Astrocyte of the spinal cord (primary cell): Measurements from ENCODE around the gene TRIM31.
A peak's percentile ranks its signal among the peaks of the same experiment; 100 is the strongest.

ENCODE experiments used
- DNase-seq: peaks from one replicate; pipeline ENCODE4 v3.0.0; 2011; ENCODE audit warnings: low read depth, low spot score
- H3K4me3 ChIP-seq: 2 replicates; pipeline ENCODE4 v1.5.1; 2011; ENCODE audit warnings: low read depth, mild to moderate bottlenecking, low read length, moderate library complexity
- in situ Hi-C: cut with HindIII; loops from 2 replicates; pipeline ENCODE4 v1.10.0; 2017; ENCODE audit warnings: low sequenced_read_pairs
- TF ChIP-seq, protein P1 (sequence below): IDR thresholded peaks from 2 replicates; pipeline ENCODE4 v1.5.1; 2012; ENCODE audit warnings: low read depth, mild to moderate bottlenecking, low read length, inconsistent platforms

The TRIM31 gene

GRCh38 chr6:30060606-30061091 lies 52.2 kb downstream of the TRIM31 start:
- TF ChIP-seq, protein P1, sequence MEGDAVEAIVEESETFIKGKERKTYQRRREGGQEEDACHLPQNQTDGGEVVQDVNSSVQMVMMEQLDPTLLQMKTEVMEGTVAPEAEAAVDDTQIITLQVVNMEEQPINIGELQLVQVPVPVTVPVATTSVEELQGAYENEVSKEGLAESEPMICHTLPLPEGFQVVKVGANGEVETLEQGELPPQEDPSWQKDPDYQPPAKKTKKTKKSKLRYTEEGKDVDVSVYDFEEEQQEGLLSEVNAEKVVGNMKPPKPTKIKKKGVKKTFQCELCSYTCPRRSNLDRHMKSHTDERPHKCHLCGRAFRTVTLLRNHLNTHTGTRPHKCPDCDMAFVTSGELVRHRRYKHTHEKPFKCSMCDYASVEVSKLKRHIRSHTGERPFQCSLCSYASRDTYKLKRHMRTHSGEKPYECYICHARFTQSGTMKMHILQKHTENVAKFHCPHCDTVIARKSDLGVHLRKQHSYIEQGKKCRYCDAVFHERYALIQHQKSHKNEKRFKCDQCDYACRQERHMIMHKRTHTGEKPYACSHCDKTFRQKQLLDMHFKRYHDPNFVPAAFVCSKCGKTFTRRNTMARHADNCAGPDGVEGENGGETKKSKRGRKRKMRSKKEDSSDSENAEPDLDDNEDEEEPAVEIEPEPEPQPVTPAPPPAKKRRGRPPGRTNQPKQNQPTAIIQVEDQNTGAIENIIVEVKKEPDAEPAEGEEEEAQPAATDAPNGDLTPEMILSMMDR = no peak
- in situ Hi-C loops = no loop called here
- DNase-seq = no peak
- peak overlapping the region; percentile 95 for H3K4me3 ChIP-seq

GRCh38 chr6:30055513-30055912 lies 57.4 kb downstream of the TRIM31 start:
- TF ChIP-seq, protein P1 = no peak
- no peak overlapping the region for H3K4me3 ChIP-seq
- in situ Hi-C loops = no loop called here
- no peak for DNase-seq

DNA sequence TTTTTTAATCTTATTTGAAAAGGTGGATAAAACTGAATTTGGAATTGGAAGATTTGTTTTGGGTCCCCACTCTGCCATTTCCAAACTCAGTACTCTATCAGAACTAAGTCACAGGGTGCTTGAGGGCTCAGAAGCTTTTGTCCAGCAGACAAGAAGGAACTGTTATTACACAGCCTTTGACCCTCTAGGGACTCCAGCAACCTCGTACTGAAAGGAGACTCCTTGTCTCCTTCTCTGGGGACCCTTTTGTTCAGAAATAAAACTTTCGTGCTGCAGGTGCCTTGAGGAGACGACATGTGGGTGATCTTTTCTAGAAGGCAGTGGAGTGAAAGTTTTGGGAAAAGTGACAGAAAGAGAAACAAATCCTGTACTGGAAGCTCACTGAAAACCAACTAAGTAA lies 59.2 kb downstream of the TRIM31 start:
- no peak overlapping the region for H3K4me3 ChIP-seq
- in situ Hi-C loops = no loop called here
- TF ChIP-seq, protein P1 = no peak
- no peak for DNase-seq
